KOPT-K1 (cell line): ENCODE results near the gene ZNRD2.
A peak's percentile ranks its signal among the peaks of the same experiment; 100 is the strongest.
"Not testable (repeated sequence)": the region's sequence is repeated elsewhere in the genome, so short reads cannot be mapped to it uniquely, and the experiment has no call there.

Source experiments
- H3K27ac ChIP-seq: fragments of 200-600 bp; sonication (generic); 2 replicates; pipeline ENCODE4 v1.5.1; 2016; ENCODE audit warnings: antibody characterized with exemption, mild to moderate bottlenecking, low read depth, low read length; ENCODE audit not compliant: poor library complexity, severe bottlenecking
- H3K36me3 ChIP-seq: fragments of 200-600 bp; sonication (generic); 2 replicates; pipeline ENCODE4 v1.5.1; 2017; ENCODE audit warnings: antibody characterized with exemption, mild to moderate bottlenecking, low read length, moderate library complexity; ENCODE audit not compliant: insufficient read depth
- H3K9me3 ChIP-seq: fragments of 200-600 bp; sonication (generic); 2 replicates; pipeline ENCODE4 v1.5.1; 2017; ENCODE audit warnings: antibody characterized with exemption, low read length, mild to moderate bottlenecking; ENCODE audit not compliant: insufficient read depth, poor library complexity, severe bottlenecking

Gene ZNRD2

GRCh38 chr11:65569973-65570918 is at the start of gene ZNRD2:
Gene ZNRD2, plus strand, starts transcription at chr11:65570477. Its CDS starts 15 bp downstream, at chr11:65570492.
- Histone ChIP-seq H3K36me3 (0 out of 2 replicates have a peak, but pooled peaks cover 6% of the 10 kb centered on the region), H3K27ac (peak within 1 kb of the TSS; percentile 81), H3K9me3 (no peaks in the 10 kb centered on the region)

- H3K27ac ChIP-seq, H3K36me3 ChIP-seq, H3K9me3 ChIP-seq: not testable (repeated sequence)
These were observed 48.3 kb upstream of the ZNRD2 start for GRCh38 chr11:65521777-65522521.

- H3K9me3 ChIP-seq, H3K27ac ChIP-seq: not testable (repeated sequence)
- H3K36me3 ChIP-seq = peaks cover 16% of the 10 kb centered on the region; the same call in 1 of the 2 replicates
These were observed 47.3 kb upstream of the ZNRD2 start for GRCh38 chr11:65522718-65523630.

GRCh38 chr11:65523631-65523968 is 46.7 kb upstream of the ZNRD2 start:
- peaks cover 17% of the 10 kb centered on the region; the same call in 1 of the 2 replicates for H3K36me3 ChIP-seq
- H3K27ac ChIP-seq, H3K9me3 ChIP-seq: not testable (repeated sequence)

GRCh38 chr11:65524014-65524740 is 46.1 kb upstream of the ZNRD2 start:
- Histone ChIP-seq H3K27ac (peak overlapping the region; percentile 10), H3K36me3 (peaks cover 17% of the 10 kb centered on the region; the same call in 1 of the 2 replicates), H3K9me3 (no peaks in the 10 kb centered on the region)

GRCh38 chr11:65524741-65525545 is 45.3 kb upstream of the ZNRD2 start, which contains the start of gene SCYL1:
Gene SCYL1, plus strand, starts transcription at chr11:65525083. Its CDS starts 71 bp downstream, at chr11:65525154.
- Histone ChIP-seq H3K27ac (peak within 1 kb of the TSS; percentile 81), H3K36me3 (peaks cover 17% of the 10 kb centered on the region; the same call in 1 of the 2 replicates), H3K9me3 (no peaks in the 10 kb centered on the region)

- Histone ChIP-seq H3K27ac (peak overlapping the region; percentile 81), H3K36me3 (peaks cover 24% of the 10 kb centered on the region), H3K9me3 (no peaks in the 10 kb centered on the region)
These were observed 44.5 kb upstream of the ZNRD2 start for GRCh38 chr11:65525546-65526480.

- Histone ChIP-seq H3K36me3 (peaks cover 33% of the 10 kb centered on the region), H3K27ac (no peak overlapping the region), H3K9me3 (no peaks in the 10 kb centered on the region)
These were observed 43.5 kb upstream of the ZNRD2 start for GRCh38 chr11:65526744-65527143.

GRCh38 chr11:65528819-65529350 is 41.4 kb upstream of the ZNRD2 start:
- peaks cover 52% of the 10 kb centered on the region for H3K36me3 ChIP-seq
- H3K9me3 ChIP-seq = no peaks in the 10 kb centered on the region
- H3K27ac ChIP-seq = no peak overlapping the region

GRCh38 chr11:65529475-65530156 is 40.7 kb upstream of the ZNRD2 start:
- peak overlapping the region; percentile 8 for H3K27ac ChIP-seq
- H3K9me3 ChIP-seq = no peaks in the 10 kb centered on the region
- peaks cover 52% of the 10 kb centered on the region for H3K36me3 ChIP-seq

GRCh38 chr11:65530157-65530496 is 40.1 kb upstream of the ZNRD2 start:
- Histone ChIP-seq H3K9me3 (no peaks in the 10 kb centered on the region), H3K27ac (peak overlapping the region; percentile 8), H3K36me3 (peaks cover 56% of the 10 kb centered on the region)
